Islet precursor cell (in vitro differentiated cells): Measurements from ENCODE around the gene LACTBL1.

Experiments used
- DNase-seq: peaks from one replicate; pipeline ENCODE4 v3.0.0-alpha.2; 2018

Gene LACTBL1

GRCh38 chr1:22935433-22935832 lies 37.2 kb downstream of the LACTBL1 start:
- no peak for DNase-seq

GRCh38 chr1:22932803-22933470 lies 39.7 kb downstream of the LACTBL1 start:
- DNase-seq: no peak

GRCh38 chr1:22930240-22930912 lies 42.3 kb downstream of the LACTBL1 start:
- peak; percentile 78 for DNase-seq

GRCh38 chr1:22925111-22925510 lies 47.6 kb downstream of the LACTBL1 start:
- DNase-seq: no peak

- no peak for DNase-seq
Measured at GRCh38 chr1:22922640-22923039, 50.0 kb downstream of the LACTBL1 start.

- no peak for DNase-seq
Measured at GRCh38 chr1:22921452-22922126, 51.1 kb downstream of the LACTBL1 start.

- DNase-seq: no peak
Measured at GRCh38 chr1:22920734-22921451, 51.8 kb downstream of the LACTBL1 start.

GRCh38 chr1:22920026-22920733 lies 52.5 kb downstream of the LACTBL1 start:
- no peak for DNase-seq

- no peak for DNase-seq
Measured at GRCh38 chr1:22919341-22920025, 53.2 kb downstream of the LACTBL1 start.

GRCh38 chr1:22918644-22919043 lies 54.0 kb downstream of the LACTBL1 start:
- DNase-seq: no peak

- DNase-seq: no peak
Measured at GRCh38 chr1:22917989-22918388, 54.7 kb downstream of the LACTBL1 start.

- no peak for DNase-seq
Measured at GRCh38 chr1:22916471-22916820, 56.2 kb downstream of the LACTBL1 start.

- DNase-seq: no peak
Measured at GRCh38 chr1:22915816-22916470, 56.7 kb downstream of the LACTBL1 start.

GRCh38 chr1:22915231-22915630 lies 57.4 kb downstream of the LACTBL1 start:
- no peak for DNase-seq

- no peak for DNase-seq
Measured at GRCh38 chr1:22914633-22915217, 57.9 kb downstream of the LACTBL1 start.

GRCh38 chr1:22914156-22914555 lies 58.5 kb downstream of the LACTBL1 start:
- no peak for DNase-seq

GRCh38 chr1:22913421-22914141 lies 59.1 kb downstream of the LACTBL1 start:
- DNase-seq: no peak

GRCh38 chr1:22912311-22912710 lies 60.4 kb downstream of the LACTBL1 start:
- DNase-seq: no peak

- no peak for DNase-seq
Measured at GRCh38 chr1:22910986-22911651, 61.5 kb downstream of the LACTBL1 start.

GRCh38 chr1:22910286-22910685 lies 62.4 kb downstream of the LACTBL1 start:
- DNase-seq: no peak
